Smooth muscle cell of bladder (primary cell): ENCODE data around the gene MOGAT1. TPM values are rescaled to one million over a fixed set of nuclear protein-coding genes. Genes with fewer than 3 reads are reported as not detected.

Source experiments
- total RNA-seq: library from RNA; depleted of rRNA; stranded (reverse); fragments of >200 nt; gene quantifications from 2 replicates; pipeline ENCODE4 v1.2.3, GENCODE V29; 2014

MOGAT1 gene
- total RNA-seq, result not detected in 2 replicates

GRCh38 chr2:222671259-222672067 lies at the start of gene MOGAT1:
MOGAT1 (plus strand) TSS chr2:222671658; CDS start chr2:222671786, 128 bp downstream.

GRCh38 chr2:222655787-222656525 lies 15.5 kb upstream of the MOGAT1 start, which contains the start of gene FARSB:
FARSB (minus strand) TSS chr2:222656092; CDS start chr2:222656073, 19 bp downstream.

Other genes starting within 250 kb of the MOGAT1 start
- not detected in 2 replicates for gene SGPP2, start 247.1 kb upstream of the MOGAT1 start, total RNA-seq
- gene FARSB, start 15.6 kb upstream of the MOGAT1 start, total RNA-seq, result 8.7 and 9.4 TPM in 2 replicates
- gene ACSL3, start 189.4 kb downstream of the MOGAT1 start, total RNA-seq, result 123 and 133 TPM in 2 replicates